CD8-positive, alpha-beta memory T cell (primary cell): ENCODE measurements around the gene MSH6. TPM values are rescaled to one million over a fixed set of nuclear protein-coding genes. Genes with fewer than 3 reads are reported as not detected.
A peak's percentile ranks its signal among the peaks of the same experiment; 100 is the strongest.
"Not testable (repeated sequence)": the region's sequence is repeated elsewhere in the genome, so short reads cannot be mapped to it uniquely, and the experiment has no call there.

Experiments used
- CTCF ChIA-PET: fragments of 350-600 bp; sonication (Branson Sonifier 250); formaldehyde crosslinking; loops from one replicate; lab custom pipeline; 2021; ENCODE audit warnings: antibody characterized with exemption; lab: Charles Lee
- POLR2A ChIA-PET: fragments of 350-600 bp; sonication (Branson Sonifier 250); formaldehyde crosslinking; loops from one replicate; lab custom pipeline; 2021; ENCODE audit warnings: antibody characterized with exemption; lab: Charles Lee
- DNase-seq, 5 donors: peaks; one replicate each; pipeline versions ENCODE4 v3.0.0 to v3.0.0-alpha.2; 2020 to 2022; ENCODE audit warnings: mixed read lengths in 1 of 5
- H3K27ac ChIP-seq: one replicate; pipeline ENCODE4 v1.7.0; 2013; ENCODE audit warnings: low read depth, mild to moderate bottlenecking, low read length, moderate library complexity
- H3K27me3 ChIP-seq: 2 replicates; pipeline ENCODE4 v1.7.0; 2013; ENCODE audit warnings: low read length, mild to moderate bottlenecking; ENCODE audit not compliant: insufficient read depth, poor library complexity, severe bottlenecking
- H3K36me3 ChIP-seq: 2 replicates; pipeline ENCODE4 v1.7.0; 2013; ENCODE audit warnings: mild to moderate bottlenecking, low read length, moderate library complexity; ENCODE audit not compliant: insufficient read depth
- H3K4me1 ChIP-seq: 2 replicates; pipeline ENCODE4 v1.7.0; 2013; ENCODE audit warnings: mild to moderate bottlenecking, low read length, moderate library complexity; ENCODE audit not compliant: insufficient read depth
- H3K4me3 ChIP-seq: 2 replicates; pipeline ENCODE4 v1.7.0; 2013; ENCODE audit warnings: mild to moderate bottlenecking, low read length
- H3K9me3 ChIP-seq: 2 replicates; pipeline ENCODE4 v1.7.0; 2013; ENCODE audit warnings: mild to moderate bottlenecking, low read length
- H3K27ac Mint-ChIP-seq, 8 donors: one replicate each; pipeline ENCODE4 v1.8.0; 2020 to 2021; ENCODE audit warnings: mixed read lengths in 8 of 8, mild to moderate bottlenecking in 6 of 8, inconsistent platforms in 3 of 8, moderate library complexity in 3 of 8
- H3K27me3 Mint-ChIP-seq, 2 donors: one replicate each; pipeline ENCODE4 v1.8.0; 2020 to 2021; ENCODE audit warnings: mixed read lengths in 2 of 2, mild to moderate bottlenecking in 1 of 2, moderate library complexity in 1 of 2
- H3K36me3 Mint-ChIP-seq, 3 donors: one replicate each; pipeline ENCODE4 v1.8.0; 2020 to 2021; ENCODE audit warnings: mixed read lengths in 3 of 3, inconsistent platforms in 1 of 3, mild to moderate bottlenecking in 1 of 3
- H3K4me1 Mint-ChIP-seq, 3 donors: one replicate each; pipeline ENCODE4 v1.8.0; 2020 to 2021; ENCODE audit warnings: mixed read lengths in 3 of 3, inconsistent platforms in 1 of 3, mild to moderate bottlenecking in 1 of 3
- H3K4me3 Mint-ChIP-seq, 7 donors: one replicate each; pipeline ENCODE4 v1.8.0; 2020 to 2021; ENCODE audit warnings: mixed read lengths in 7 of 7, mild to moderate bottlenecking in 6 of 7, moderate library complexity in 4 of 7, inconsistent platforms in 2 of 7
- H3K9me3 Mint-ChIP-seq, 5 donors: one replicate each; pipeline ENCODE4 v1.8.0; 2020 to 2022; ENCODE audit warnings: mixed read lengths in 5 of 5, mild to moderate bottlenecking in 3 of 5, moderate library complexity in 2 of 5, inconsistent platforms in 1 of 5
- polyA plus RNA-seq: library from polyadenylated mRNA; unstranded; fragments of 300-500 nt; fragmentation: Illumina TruSeq; gene quantifications from one replicate; pipeline ENCODE4 v1.2.3, GENCODE V29; 2021
- total RNA-seq, 2 experiments: library from RNA; stranded (reverse); gene quantifications; one replicate each; pipeline ENCODE4 v1.2.3, GENCODE V29; 2021

The MSH6 gene
- total and polyA plus RNA-seq, 3 experiments from 2014 or later: 17.6 to 152 (median 142) TPM

- Histone ChIP-seq H3K27me3 (no peaks in the 10 kb centered on the region), H3K4me1 (peaks cover 5% of the 10 kb centered on the region), H3K4me3 (no peak overlapping the region), H3K9me3 (no peaks in the 10 kb centered on the region), H3K36me3 (no peaks in the 10 kb centered on the region), H3K27ac (no peak overlapping the region)
- H3K27ac Mint-ChIP-seq: peak overlapping the region in 5 of 8 donors; percentile 1 to 81 (median 14)
- H3K4me3 Mint-ChIP-seq: peak overlapping the region in 1 of 7 donors; percentile 8
- no peaks in the 10 kb centered on the region for H3K27me3 Mint-ChIP-seq
- no peak for DNase-seq
- H3K9me3 Mint-ChIP-seq: no peaks in the 10 kb centered on the region
- CTCF ChIA-PET: no interaction called here
- H3K36me3 Mint-ChIP-seq: peaks cover 0 to 13% (median 2%) of the 10 kb centered on the region in 3 donors
- POLR2A ChIA-PET: no interaction called here
- H3K4me1 Mint-ChIP-seq: peaks cover 53 to 74% (median 74%) of the 10 kb centered on the region in 3 donors
Measured at GRCh38 chr2:47850198-47850597, 67.3 kb downstream of the MSH6 start.

- CTCF ChIA-PET, POLR2A ChIA-PET, DNase-seq, H3K27me3 ChIP-seq, H3K4me3 Mint-ChIP-seq, H3K9me3 Mint-ChIP-seq, H3K36me3 ChIP-seq, H3K27ac ChIP-seq, H3K9me3 ChIP-seq, H3K27me3 Mint-ChIP-seq, H3K4me3 ChIP-seq: not testable (repeated sequence)
- peaks cover 20% of the 10 kb centered on the region for H3K4me1 ChIP-seq
- peak overlapping the region in 1 of 8 donors; percentile 29 for H3K27ac Mint-ChIP-seq
- H3K36me3 Mint-ChIP-seq: peaks cover 0 to 13% (median 2%) of the 10 kb centered on the region in 3 donors
- H3K4me1 Mint-ChIP-seq: peaks cover 68 to 85% (median 82%) of the 10 kb centered on the region in 3 donors
Measured at GRCh38 chr2:47853067-47853777, 70.3 kb downstream of the MSH6 start.

Other genes with a start within 250 kb of the MSH6 start
- gene KCNK12, start 212.2 kb upstream of the MSH6 start, total RNA-seq: under 1 TPM; 0.28 to 0.38 TPM
- 0.36 TPM for gene KCNK12, start 212.2 kb upstream of the MSH6 start, polyA plus RNA-seq
- gene FBXO11, start 123.4 kb downstream of the MSH6 start, total RNA-seq: 10 to 100 TPM; 41.2 to 41.8 TPM
- gene FBXO11, start 123.4 kb downstream of the MSH6 start, polyA plus RNA-seq: 9.9 TPM